Stimulated activated naive CD8-positive, alpha-beta T cell treated with anti-CD3 and anti-CD28 coated beads, Interleukin-15, amount 100 ng/mL, for 72 hours (primary cell): ENCODE results near the gene RNF222.
A peak's percentile ranks its signal among the peaks of the same experiment; 100 is the strongest.
"Not testable (repeated sequence)": the region's sequence is repeated elsewhere in the genome, so short reads cannot be mapped to it uniquely, and the experiment has no call there.

ENCODE experiments used
- ATAC-seq: fragments of 150-1000 bp; cut with Tn5 transposase; 2 replicates; pipeline ENCODE4 v1.10.0; 2021; ENCODE audit warnings: mild to moderate bottlenecking, moderate library complexity
- DNase-seq, 2 donors: peaks; one replicate each; pipeline ENCODE4 v3.0.0; 2021 to 2022
- H3K27ac Mint-ChIP-seq, 2 donors: one replicate each; pipeline ENCODE4 v1.8.0; 2022; ENCODE audit warnings: mild to moderate bottlenecking in 2 of 2, mixed read lengths in 2 of 2, moderate library complexity in 2 of 2
- H3K27me3 Mint-ChIP-seq: one replicate; pipeline ENCODE4 v1.8.0; 2022; ENCODE audit warnings: mixed read lengths
- H3K4me1 Mint-ChIP-seq: one replicate; pipeline ENCODE4 v1.8.0; 2022; ENCODE audit warnings: mild to moderate bottlenecking, mixed read lengths
- H3K4me3 Mint-ChIP-seq, 2 donors: one replicate each; pipeline ENCODE4 v1.8.0; 2022; ENCODE audit warnings: mild to moderate bottlenecking in 2 of 2, mixed read lengths in 2 of 2, moderate library complexity in 1 of 2
- H3K9me3 Mint-ChIP-seq, 2 donors: one replicate each; pipeline ENCODE4 v1.8.0; 2022; ENCODE audit warnings: mixed read lengths in 2 of 2

The RNF222 gene

DNA sequence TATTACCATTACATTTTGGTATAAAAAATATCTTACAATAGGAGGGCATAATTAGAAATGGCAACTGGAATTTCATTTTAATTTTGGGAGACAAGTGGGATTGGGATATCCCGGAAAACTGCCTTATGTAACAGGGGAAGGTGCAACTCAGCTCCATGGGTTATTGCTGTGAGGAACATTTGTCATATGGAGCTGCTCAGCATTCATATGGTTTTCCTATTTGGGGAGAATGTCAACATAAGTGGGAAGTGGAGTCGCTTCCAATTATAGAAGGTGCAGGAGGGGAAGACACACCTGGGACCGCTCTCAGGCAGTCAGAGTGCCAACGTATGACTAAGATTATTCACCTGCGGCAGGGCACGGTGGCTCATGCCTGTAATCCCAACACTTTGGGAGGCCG, 47.3 kb downstream of the RNF222 start:
- DNase-seq = no peak
- no peak overlapping the region for H3K27ac Mint-ChIP-seq
- no peaks in the 10 kb centered on the region for H3K9me3 Mint-ChIP-seq
- H3K27me3 Mint-ChIP-seq = peaks cover 43% of the 10 kb centered on the region
- ATAC-seq = no peak
- peaks cover 4% of the 10 kb centered on the region for H3K4me1 Mint-ChIP-seq
- no peak overlapping the region for H3K4me3 Mint-ChIP-seq

GRCh38 chr17:8347001-8347400, 50.6 kb downstream of the RNF222 start:
- not testable (repeated sequence) for H3K9me3 Mint-ChIP-seq, H3K27ac Mint-ChIP-seq, ATAC-seq, DNase-seq, H3K4me3 Mint-ChIP-seq
- Mint-ChIP-seq H3K27me3 (peaks cover 51% of the 10 kb centered on the region), H3K4me1 (peaks cover 12% of the 10 kb centered on the region)

DNA sequence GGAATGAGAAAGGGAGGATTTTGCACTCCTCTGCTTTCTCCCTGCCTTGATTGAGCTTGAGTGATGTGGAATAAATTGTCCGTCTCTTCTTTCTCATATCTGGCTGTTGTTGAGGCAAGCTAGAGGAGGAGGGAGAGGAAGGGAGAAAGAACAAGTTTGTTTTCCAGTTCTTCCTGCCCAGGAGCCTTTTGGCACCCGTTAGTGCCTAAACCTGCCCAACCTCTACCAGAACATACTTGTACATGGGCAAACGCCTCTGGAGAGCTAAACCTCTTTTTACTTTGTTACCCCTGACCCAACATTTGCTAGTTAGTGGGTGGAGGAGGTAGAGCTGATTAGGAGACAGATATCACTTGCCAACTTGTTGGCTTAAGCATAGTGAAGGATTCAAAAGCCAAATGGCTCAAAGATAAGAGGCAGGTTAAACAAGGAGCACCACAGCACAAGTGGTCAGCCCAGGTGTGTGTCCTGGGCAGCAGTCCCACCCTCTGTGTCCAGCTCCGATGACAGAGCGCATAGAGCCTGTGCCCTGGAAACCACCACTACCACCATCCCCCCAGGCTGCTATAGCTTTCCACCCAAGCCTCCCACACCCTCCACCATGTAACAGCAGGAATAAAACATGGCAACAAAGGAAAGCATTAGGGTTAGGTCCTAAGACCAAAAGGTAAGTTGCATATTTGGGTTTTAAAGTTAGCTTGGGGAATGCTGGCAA, 51.5 kb downstream of the RNF222 start:
- no peak overlapping the region for H3K4me3 Mint-ChIP-seq
- H3K27me3 Mint-ChIP-seq = peaks cover 51% of the 10 kb centered on the region
- peak overlapping the region in 1 of 2 donors; percentile 65 for H3K27ac Mint-ChIP-seq
- no peaks in the 10 kb centered on the region for H3K9me3 Mint-ChIP-seq
- ATAC-seq (no peak), DNase-seq (no peak)
- H3K4me1 Mint-ChIP-seq = peaks cover 12% of the 10 kb centered on the region

DNA sequence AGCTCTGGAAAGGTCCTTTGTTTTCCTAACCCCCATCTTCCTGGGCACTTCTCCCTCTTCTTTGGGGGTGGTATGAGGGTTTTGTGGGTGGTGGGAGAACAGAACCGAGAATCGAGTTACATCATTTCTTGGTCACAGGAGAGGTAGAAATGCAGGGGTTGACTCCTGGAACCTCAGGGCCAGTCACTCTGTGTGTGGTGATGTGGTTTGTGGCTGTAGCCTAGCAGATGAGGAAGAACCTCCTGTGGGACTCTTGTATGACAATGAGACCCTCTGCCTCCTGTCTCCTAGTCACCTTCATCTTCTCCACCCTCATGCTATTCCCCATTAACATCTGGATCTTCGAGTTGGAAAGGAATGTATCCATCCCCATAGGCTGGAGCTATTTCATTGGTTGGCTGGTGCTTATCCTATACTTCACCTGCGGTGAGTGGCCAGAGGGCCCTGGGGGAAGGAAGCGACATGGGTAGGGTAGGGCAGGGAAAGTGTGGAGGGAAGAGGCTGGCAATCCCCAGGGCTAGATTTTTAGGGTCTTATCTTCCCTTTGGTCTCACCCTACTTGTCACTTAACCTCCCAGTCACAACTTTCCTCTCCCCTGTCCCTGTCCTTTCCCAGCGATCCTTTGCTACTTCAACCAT, 52.5 kb downstream of the RNF222 start:
- Mint-ChIP-seq H3K27ac (peak overlapping the region in 1 of 2 donors; percentile 65), H3K4me1 (peaks cover 12% of the 10 kb centered on the region), H3K27me3 (peaks cover 47% of the 10 kb centered on the region), H3K4me3 (no peak overlapping the region), H3K9me3 (no peaks in the 10 kb centered on the region)
- DNase-seq = peak in 1 of 2 donors; percentile 44
- peak; percentile 93 for ATAC-seq

DNA sequence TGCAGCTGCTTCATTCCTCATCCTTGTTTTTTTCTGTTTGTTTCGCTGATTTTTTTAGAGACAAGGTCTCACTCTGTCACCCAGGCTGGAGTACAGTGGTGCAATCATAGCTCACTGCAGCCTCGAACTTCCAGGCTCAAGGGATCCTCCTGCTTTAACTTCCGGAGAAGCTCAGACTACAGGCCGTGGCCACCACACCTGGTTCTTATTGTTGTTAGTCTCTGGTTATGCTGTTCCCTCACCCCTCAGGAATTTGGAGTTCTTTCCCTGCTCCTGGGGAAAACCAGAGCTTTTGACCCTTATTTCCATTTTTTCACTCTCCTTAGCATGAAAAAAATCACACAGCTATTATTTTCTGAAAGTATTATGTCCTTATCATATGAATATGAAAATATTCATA, 56.2 kb downstream of the RNF222 start:
- no peak overlapping the region for H3K27ac Mint-ChIP-seq
- H3K4me1 Mint-ChIP-seq = peaks cover 28% of the 10 kb centered on the region
- no peak overlapping the region for H3K4me3 Mint-ChIP-seq
- ATAC-seq (no peak), DNase-seq (no peak)
- H3K9me3 Mint-ChIP-seq = no peaks in the 10 kb centered on the region
- peaks cover 36% of the 10 kb centered on the region for H3K27me3 Mint-ChIP-seq
